Peyer's patch (tissue), 4 donors: ENCODE data around the gene RBBP8NL.

Source experiments
- POLR2A ChIP-seq, 2 donors: fragments of 450-650 bp; IDR thresholded peaks; one replicate each; pipeline ENCODE4 v1.5.1; 2017; ENCODE audit warnings: antibody characterized with exemption in 2 of 2, mild to moderate bottlenecking in 2 of 2, moderate library complexity in 2 of 2
- TF ChIP-seq, protein P1 (sequence below), 6 experiments: fragments of 450-650 bp in 4 of 6; fragments of 200-600 bp in 2 of 6; sonication (generic) in 1 of 6; IDR thresholded peaks; one replicate each; pipeline ENCODE4 v1.5.1; 2017 to 2019; ENCODE audit warnings: antibody characterized with exemption in 6 of 6, mild to moderate bottlenecking in 3 of 6, moderate library complexity in 1 of 6

GRCh38 chr20:62453186-62453808, 26.0 kb upstream of the RBBP8NL start:
- TF ChIP-seq, protein P1, sequence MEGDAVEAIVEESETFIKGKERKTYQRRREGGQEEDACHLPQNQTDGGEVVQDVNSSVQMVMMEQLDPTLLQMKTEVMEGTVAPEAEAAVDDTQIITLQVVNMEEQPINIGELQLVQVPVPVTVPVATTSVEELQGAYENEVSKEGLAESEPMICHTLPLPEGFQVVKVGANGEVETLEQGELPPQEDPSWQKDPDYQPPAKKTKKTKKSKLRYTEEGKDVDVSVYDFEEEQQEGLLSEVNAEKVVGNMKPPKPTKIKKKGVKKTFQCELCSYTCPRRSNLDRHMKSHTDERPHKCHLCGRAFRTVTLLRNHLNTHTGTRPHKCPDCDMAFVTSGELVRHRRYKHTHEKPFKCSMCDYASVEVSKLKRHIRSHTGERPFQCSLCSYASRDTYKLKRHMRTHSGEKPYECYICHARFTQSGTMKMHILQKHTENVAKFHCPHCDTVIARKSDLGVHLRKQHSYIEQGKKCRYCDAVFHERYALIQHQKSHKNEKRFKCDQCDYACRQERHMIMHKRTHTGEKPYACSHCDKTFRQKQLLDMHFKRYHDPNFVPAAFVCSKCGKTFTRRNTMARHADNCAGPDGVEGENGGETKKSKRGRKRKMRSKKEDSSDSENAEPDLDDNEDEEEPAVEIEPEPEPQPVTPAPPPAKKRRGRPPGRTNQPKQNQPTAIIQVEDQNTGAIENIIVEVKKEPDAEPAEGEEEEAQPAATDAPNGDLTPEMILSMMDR (IDR thresholded peaks at IDR 0.05) = no peak
- TF ChIP-seq POLR2A (IDR thresholded peaks at IDR 0.05) = no peak
